ENCODE measurements around the gene NT5C3A.
"Not testable (repeated sequence)": the region's sequence is repeated elsewhere in the genome, so short reads cannot be mapped to it uniquely, and the experiment has no call there.

- not testable (repeated sequence) for TF ChIP-seq CTCF, POLR2A (IDR thresholded peaks at IDR 0.05)
These were observed 69.8 kb downstream of the NT5C3A start for GRCh38 chr7:32992750-32993149.
